DOHH2 (cell line): Measurements from ENCODE around the gene UMAD1.

Experiments
- CTCF ChIP-seq: fragments of 200-600 bp; sonication (generic); IDR thresholded peaks from one replicate; pipeline ENCODE4 v1.5.1; 2014; ENCODE audit warnings: antibody characterized with exemption, mild to moderate bottlenecking, low read depth, low read length; ENCODE audit not compliant: poor library complexity, severe bottlenecking
- EZH2phosphoT487 ChIP-seq: fragments of 200-600 bp; sonication (generic); IDR thresholded peaks from 2 replicates; pipeline ENCODE4 v1.6.1; 2017; ENCODE audit warnings: borderline replicate concordance, mild to moderate bottlenecking, antibody characterized with exemption, low read length, moderate library complexity, mixed read lengths

DNA sequence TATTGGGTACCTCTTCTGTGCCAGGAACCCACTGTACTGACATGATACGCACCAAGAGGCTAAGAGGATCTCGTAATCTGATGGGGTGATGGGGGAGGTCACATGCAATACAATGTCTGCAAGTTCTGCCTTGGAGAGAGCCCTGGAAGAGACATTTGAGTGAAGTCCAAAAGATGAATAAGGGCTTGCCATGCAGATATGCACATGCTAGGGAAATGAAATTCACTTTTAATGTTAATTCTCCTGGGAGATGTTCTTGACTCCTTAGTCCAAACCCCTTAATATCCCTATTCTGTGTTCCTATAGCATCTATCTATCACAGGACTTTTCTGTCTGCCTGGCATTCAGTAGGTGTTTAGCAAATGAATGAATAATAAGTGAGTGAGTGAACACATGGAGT lies 274.0 kb downstream of the UMAD1 start:
- TF ChIP-seq EZH2phosphoT487 (no peak), CTCF (no peak)
